Activated T-helper 1 cell treated with anti-CD3 and anti-CD28 coated beads, Interleukin-12 subunit alpha, Interleukin-12 subunit beta, Interleukin-2, Interleukin-4 antibody, amounts not matched to agents 30 ng/mL and 10 ng/mL and 1 ng/mL, durations not matched to agents 14 hours and 24 hours and 36 hours (primary cell): ENCODE data around the gene CNFN. TPM values are rescaled to one million over a fixed set of nuclear protein-coding genes. Genes with fewer than 3 reads are reported as not detected.

Experiments
- DNase-seq: peaks from one replicate; pipeline ENCODE4 v3.0.0; 2021; ENCODE audit warnings: low spot score
- H3K27ac Mint-ChIP-seq: one replicate; pipeline ENCODE4 v1.8.0; 2021; ENCODE audit warnings: mild to moderate bottlenecking, mixed read lengths
- H3K27me3 Mint-ChIP-seq: one replicate; pipeline ENCODE4 v1.8.0; 2022; ENCODE audit warnings: mild to moderate bottlenecking, moderate library complexity, mixed read lengths; ENCODE audit not compliant: insufficient read depth
- H3K36me3 Mint-ChIP-seq: one replicate; pipeline ENCODE4 v1.8.0; 2021; ENCODE audit warnings: low read depth, mixed read lengths
- H3K4me1 Mint-ChIP-seq: one replicate; pipeline ENCODE4 v1.8.0; 2021; ENCODE audit warnings: low read depth, mixed read lengths
- H3K4me3 Mint-ChIP-seq: one replicate; pipeline ENCODE4 v1.8.0; 2021; ENCODE audit warnings: mild to moderate bottlenecking, moderate library complexity, mixed read lengths
- H3K9me3 Mint-ChIP-seq: one replicate; pipeline ENCODE4 v1.8.0; 2021; ENCODE audit warnings: mixed read lengths
- intact Hi-C: fragments of 100-400 bp; cut with micrococcal nuclease; formaldehyde crosslinking; loops from one replicate; pipeline ENCODE4 v1.15.1; 2024
- total RNA-seq: library from RNA; stranded (reverse); gene quantifications from 2 replicates; pipeline ENCODE4 v1.2.3, GENCODE V29; 2022

The CNFN gene
- total RNA-seq, 1 donor from 2014 or later, result not detected

DNA sequence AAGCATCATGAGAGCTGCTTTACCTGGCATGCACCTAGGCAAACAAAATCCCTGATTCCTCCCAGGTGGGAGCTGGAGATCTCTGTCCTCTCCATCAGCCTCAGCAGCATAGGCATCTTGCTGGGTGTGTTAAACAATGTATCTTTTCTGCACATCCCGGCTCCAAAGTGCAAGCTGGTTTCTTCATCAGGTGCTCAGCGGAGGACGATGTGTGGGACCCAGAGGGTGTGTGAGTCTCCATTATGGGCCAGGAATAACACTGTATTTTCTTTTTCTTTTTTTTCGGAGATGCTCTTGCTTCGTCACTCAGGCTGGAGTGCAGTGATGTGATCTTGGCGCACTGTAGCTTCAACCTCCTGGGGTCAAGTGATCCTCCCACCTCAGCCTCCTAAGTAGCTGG lies 9.9 kb downstream of the CNFN start:
- Mint-ChIP-seq H3K4me1 (no peaks in the 10 kb centered on the region), H3K27ac (no peak overlapping the region), H3K4me3 (no peak overlapping the region), H3K36me3 (no peaks in the 10 kb centered on the region), H3K27me3 (peaks cover 5% of the 10 kb centered on the region), H3K9me3 (no peaks in the 10 kb centered on the region)
- no peak for DNase-seq
- intact Hi-C loops, result no loop called here

DNA sequence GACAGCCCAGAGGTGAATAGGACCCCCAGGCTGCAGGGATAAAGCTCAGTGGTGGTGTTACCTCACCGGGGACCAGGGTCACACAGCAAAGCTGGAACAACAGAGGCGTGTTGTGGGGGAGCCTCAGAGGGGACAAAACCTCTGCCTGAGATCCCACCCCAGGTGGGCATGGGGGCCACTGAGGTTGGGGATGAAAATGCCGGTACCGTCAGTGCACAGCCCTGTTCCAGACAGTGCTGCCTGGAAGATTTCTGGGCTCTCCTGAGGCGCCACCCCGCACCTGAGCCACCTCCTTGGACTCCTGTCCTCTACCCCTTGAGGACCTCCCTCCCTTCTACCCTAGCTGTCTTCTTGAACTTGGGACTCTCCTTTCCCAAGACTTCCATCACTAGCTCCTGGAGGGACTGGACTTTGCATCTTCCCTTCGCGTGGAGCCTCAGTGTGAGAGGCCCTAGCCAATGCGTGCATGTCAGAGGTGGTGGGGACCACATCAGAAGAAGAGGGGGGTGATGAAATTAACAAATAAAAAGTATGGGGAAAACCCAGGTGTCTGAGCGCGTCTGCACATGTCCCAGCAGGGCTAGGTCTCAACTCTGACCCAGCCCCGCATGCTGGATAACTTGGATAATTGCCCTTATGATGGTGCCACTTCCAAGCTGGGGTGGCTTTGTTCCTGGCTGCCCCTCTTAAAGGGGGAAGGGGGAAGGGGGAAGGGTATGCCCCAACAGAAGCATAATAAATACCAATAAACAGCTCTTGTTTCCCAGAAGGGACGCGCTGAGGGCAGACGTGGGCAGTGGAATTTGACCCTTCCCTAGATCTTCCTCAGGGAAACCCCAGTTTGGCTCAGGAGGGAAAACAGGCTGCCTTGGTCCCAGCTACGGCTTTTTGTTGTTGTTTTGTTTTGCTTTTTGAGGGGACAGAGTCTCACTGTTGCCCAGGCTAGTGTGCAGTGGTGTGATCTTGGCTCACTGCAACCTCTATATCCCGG lies 11.6 kb downstream of the CNFN start:
- H3K36me3 Mint-ChIP-seq, result no peaks in the 10 kb centered on the region
- no peak overlapping the region for H3K4me3 Mint-ChIP-seq
- no peak for DNase-seq
- H3K9me3 Mint-ChIP-seq, result no peaks in the 10 kb centered on the region
- intact Hi-C loops, result no loop called here
- peaks cover 5% of the 10 kb centered on the region for H3K27me3 Mint-ChIP-seq
- H3K27ac Mint-ChIP-seq, result no peak overlapping the region
- H3K4me1 Mint-ChIP-seq, result no peaks in the 10 kb centered on the region

- H3K27me3 Mint-ChIP-seq, result no peaks in the 10 kb centered on the region
- no peak overlapping the region for H3K4me3 Mint-ChIP-seq
- no peaks in the 10 kb centered on the region for H3K4me1 Mint-ChIP-seq
- H3K9me3 Mint-ChIP-seq, result no peaks in the 10 kb centered on the region
- no peaks in the 10 kb centered on the region for H3K36me3 Mint-ChIP-seq
- intact Hi-C loops, result no loop called here
- DNase-seq, result no peak
- H3K27ac Mint-ChIP-seq, result no peak overlapping the region
Measured at GRCh38 chr19:42376177-42376555, 13.9 kb downstream of the CNFN start.

- Mint-ChIP-seq H3K27ac (no peak overlapping the region), H3K36me3 (no peaks in the 10 kb centered on the region), H3K9me3 (no peaks in the 10 kb centered on the region), H3K4me1 (no peaks in the 10 kb centered on the region), H3K27me3 (no peaks in the 10 kb centered on the region), H3K4me3 (no peak overlapping the region)
- intact Hi-C loops, result no loop called here
- no peak for DNase-seq
Measured at GRCh38 chr19:42375415-42376176, 14.5 kb downstream of the CNFN start.

DNA sequence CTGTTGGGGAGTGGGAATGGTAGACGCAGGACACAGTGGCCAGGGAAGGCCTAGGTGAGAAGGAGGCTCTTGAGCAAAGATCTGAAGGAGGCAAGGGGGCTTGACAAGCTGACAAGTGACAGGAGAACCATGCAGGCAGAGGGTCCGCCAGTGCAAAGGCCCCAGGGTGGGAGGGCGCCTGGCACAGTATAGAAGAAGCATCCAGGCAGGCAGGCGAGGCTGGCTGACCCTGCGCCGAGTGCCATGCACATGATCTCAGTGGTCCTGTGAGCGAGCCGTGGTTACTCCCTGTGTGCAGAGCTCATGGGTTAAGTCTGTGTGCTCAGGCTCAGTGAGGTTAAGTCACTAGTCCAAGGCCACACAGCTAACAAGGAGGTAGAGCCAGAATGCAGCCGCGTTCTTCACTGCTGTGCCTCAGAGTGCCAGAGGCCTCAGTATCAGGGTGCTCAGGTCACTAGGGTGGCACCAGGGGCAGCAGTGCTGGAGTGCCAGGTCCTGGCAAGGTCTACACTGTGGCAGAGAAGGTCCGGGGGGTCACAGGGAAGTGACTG lies 15.2 kb downstream of the CNFN start:
- no peaks in the 10 kb centered on the region for H3K27me3 Mint-ChIP-seq
- no peaks in the 10 kb centered on the region for H3K36me3 Mint-ChIP-seq
- no peak overlapping the region for H3K27ac Mint-ChIP-seq
- no peaks in the 10 kb centered on the region for H3K4me1 Mint-ChIP-seq
- H3K4me3 Mint-ChIP-seq, result no peak overlapping the region
- no peaks in the 10 kb centered on the region for H3K9me3 Mint-ChIP-seq
- intact Hi-C loops, result no loop called here
- no peak for DNase-seq

- no peaks in the 10 kb centered on the region for H3K36me3 Mint-ChIP-seq
- no peak for DNase-seq
- H3K4me1 Mint-ChIP-seq, result no peaks in the 10 kb centered on the region
- H3K4me3 Mint-ChIP-seq, result no peak overlapping the region
- H3K27me3 Mint-ChIP-seq, result peaks cover 1% of the 10 kb centered on the region
- intact Hi-C loops, result no loop called here
- H3K9me3 Mint-ChIP-seq, result no peaks in the 10 kb centered on the region
- no peak overlapping the region for H3K27ac Mint-ChIP-seq
Measured at GRCh38 chr19:42370626-42371175, 19.4 kb downstream of the CNFN start.

GRCh38 chr19:42370068-42370520 lies 20.0 kb downstream of the CNFN start:
- no peaks in the 10 kb centered on the region for H3K36me3 Mint-ChIP-seq
- intact Hi-C loops, result no loop called here
- H3K27me3 Mint-ChIP-seq, result peaks cover 1% of the 10 kb centered on the region
- no peak overlapping the region for H3K4me3 Mint-ChIP-seq
- H3K4me1 Mint-ChIP-seq, result no peaks in the 10 kb centered on the region
- no peak for DNase-seq
- no peak overlapping the region for H3K27ac Mint-ChIP-seq
- H3K9me3 Mint-ChIP-seq, result no peaks in the 10 kb centered on the region

GRCh38 chr19:42369433-42370067 lies 20.5 kb downstream of the CNFN start:
- no peak for DNase-seq
- no peaks in the 10 kb centered on the region for H3K36me3 Mint-ChIP-seq
- no peaks in the 10 kb centered on the region for H3K4me1 Mint-ChIP-seq
- peaks cover 1% of the 10 kb centered on the region for H3K27me3 Mint-ChIP-seq
- H3K9me3 Mint-ChIP-seq, result no peaks in the 10 kb centered on the region
- H3K27ac Mint-ChIP-seq, result no peak overlapping the region
- H3K4me3 Mint-ChIP-seq, result no peak overlapping the region
- intact Hi-C loops, result no loop called here

- peaks cover 7% of the 10 kb centered on the region for H3K9me3 Mint-ChIP-seq
- DNase-seq, result no peak
- intact Hi-C loops, result no loop called here
- no peaks in the 10 kb centered on the region for H3K4me1 Mint-ChIP-seq
- no peak overlapping the region for H3K4me3 Mint-ChIP-seq
- no peak overlapping the region for H3K27ac Mint-ChIP-seq
- H3K27me3 Mint-ChIP-seq, result peaks cover 1% of the 10 kb centered on the region
- H3K36me3 Mint-ChIP-seq, result peaks cover 1% of the 10 kb centered on the region
Measured at GRCh38 chr19:42368765-42369164, 21.3 kb downstream of the CNFN start.

DNA sequence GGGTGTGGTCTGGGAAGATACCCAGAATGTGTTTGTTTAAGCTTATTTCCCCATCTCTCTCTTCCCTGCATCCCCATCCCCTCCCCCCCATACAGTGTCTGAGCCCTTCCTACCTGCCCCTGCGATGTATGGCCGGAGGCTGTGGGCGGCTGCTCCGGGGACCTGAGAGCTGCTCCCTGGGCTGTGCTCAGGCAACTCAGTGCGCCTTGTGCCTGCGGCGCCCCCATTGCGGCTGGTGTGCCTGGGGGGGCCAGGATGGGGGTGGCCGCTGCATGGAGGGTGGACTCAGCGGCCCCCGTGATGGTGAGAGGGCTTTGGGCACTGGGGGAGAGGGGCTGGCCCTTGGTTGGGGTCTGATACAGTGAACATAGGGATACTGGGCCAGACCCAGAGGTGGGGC lies 21.7 kb downstream of the CNFN start:
- no peaks in the 10 kb centered on the region for H3K4me1 Mint-ChIP-seq
- intact Hi-C loops, result no loop called here
- peaks cover 11% of the 10 kb centered on the region for H3K9me3 Mint-ChIP-seq
- H3K36me3 Mint-ChIP-seq, result peaks cover 5% of the 10 kb centered on the region
- H3K4me3 Mint-ChIP-seq, result no peak overlapping the region
- peaks cover 1% of the 10 kb centered on the region for H3K27me3 Mint-ChIP-seq
- H3K27ac Mint-ChIP-seq, result no peak overlapping the region
- DNase-seq, result no peak

DNA sequence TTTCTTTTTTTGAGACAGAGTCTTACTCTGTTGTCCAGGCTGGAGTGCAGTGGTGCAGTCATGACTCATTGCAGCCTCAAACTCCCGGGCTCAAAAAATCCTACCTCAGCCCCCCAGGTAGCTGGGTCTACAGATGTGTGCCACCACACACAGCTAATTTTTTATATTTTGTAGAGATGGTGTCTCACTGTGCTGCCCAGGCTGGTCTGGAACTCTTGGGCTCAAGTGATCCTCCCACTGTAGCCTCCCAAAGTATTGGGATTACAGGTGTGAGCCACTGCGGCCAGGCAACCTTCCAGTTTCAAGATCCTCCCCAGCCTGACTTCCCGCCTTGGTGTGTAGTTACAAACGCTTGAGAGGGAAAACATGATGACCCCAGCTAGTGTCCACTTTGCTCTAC lies 22.2 kb downstream of the CNFN start:
- Mint-ChIP-seq H3K27me3 (peaks cover 1% of the 10 kb centered on the region), H3K36me3 (peaks cover 5% of the 10 kb centered on the region), H3K4me3 (no peak overlapping the region), H3K9me3 (peaks cover 11% of the 10 kb centered on the region), H3K27ac (no peak overlapping the region), H3K4me1 (no peaks in the 10 kb centered on the region)
- no peak for DNase-seq
- intact Hi-C loops, result no loop called here

DNA sequence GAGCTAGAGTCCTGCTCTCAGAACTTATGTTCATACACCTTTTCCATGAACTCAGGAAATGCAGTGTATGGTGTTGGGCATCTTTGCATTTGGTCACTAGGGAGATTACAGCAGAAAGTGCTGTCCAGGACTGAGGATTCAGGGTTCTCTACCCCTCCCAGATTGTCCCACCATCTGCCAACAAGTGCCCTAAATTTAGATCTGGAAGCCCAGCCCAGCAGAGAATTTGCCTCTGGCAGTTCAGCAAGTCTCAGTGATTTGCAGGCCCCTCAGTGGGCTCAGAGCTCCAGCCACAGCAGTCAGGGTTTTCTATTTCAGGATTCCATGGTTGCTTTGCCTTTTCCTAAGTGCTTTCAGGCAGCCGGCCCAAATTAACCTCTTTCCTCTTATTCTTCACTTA lies 23.4 kb downstream of the CNFN start:
- no peak overlapping the region for H3K27ac Mint-ChIP-seq
- peaks cover 11% of the 10 kb centered on the region for H3K9me3 Mint-ChIP-seq
- no peak overlapping the region for H3K4me3 Mint-ChIP-seq
- peaks cover 1% of the 10 kb centered on the region for H3K27me3 Mint-ChIP-seq
- DNase-seq, result no peak
- no peaks in the 10 kb centered on the region for H3K4me1 Mint-ChIP-seq
- intact Hi-C loops, result no loop called here
- H3K36me3 Mint-ChIP-seq, result peaks cover 5% of the 10 kb centered on the region
